HG03097 (cell line): ENCODE results near the gene FCF1.

Experiments
- ATAC-seq: cut with Tn5 transposase; IDR thresholded peaks from one replicate; pipeline ENCODE4 v1.9.1; 2021; ENCODE audit not compliant: unreplicated experiment, low FRiP score

Gene FCF1

GRCh38 chr14:74762917-74763802 is 50.2 kb downstream of the FCF1 start, which contains the start of gene YLPM1:
Gene YLPM1, plus strand, starts transcription at chr14:74763316. Its CDS starts 174 bp downstream, at chr14:74763490.
- peak; percentile 93 for ATAC-seq

- ATAC-seq = no peak
These were observed 51.0 kb downstream of the FCF1 start for GRCh38 chr14:74763803-74764531.

DNA sequence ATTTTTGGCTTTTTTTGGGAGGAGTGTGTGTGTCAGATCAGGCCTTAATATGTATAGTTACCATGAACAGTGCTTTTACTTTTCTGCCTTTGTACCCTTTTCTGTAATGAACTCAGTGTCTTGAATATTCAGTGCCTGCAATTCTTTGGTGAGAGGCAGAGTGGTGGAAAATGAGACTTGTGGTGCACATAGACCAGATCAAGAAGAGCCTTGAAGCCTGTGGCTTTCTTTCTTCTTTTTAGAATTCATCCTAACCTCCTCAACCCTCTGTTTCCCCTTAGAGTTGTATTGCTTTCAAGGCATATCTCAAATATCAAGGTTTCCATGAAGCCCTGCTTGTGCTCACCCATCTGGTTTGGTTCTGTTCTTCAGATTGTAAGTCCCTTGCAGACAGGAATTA is 52.8 kb downstream of the FCF1 start:
- no peak for ATAC-seq

GRCh38 chr14:74771399-74771798 is 58.5 kb downstream of the FCF1 start:
- ATAC-seq = no peak

DNA sequence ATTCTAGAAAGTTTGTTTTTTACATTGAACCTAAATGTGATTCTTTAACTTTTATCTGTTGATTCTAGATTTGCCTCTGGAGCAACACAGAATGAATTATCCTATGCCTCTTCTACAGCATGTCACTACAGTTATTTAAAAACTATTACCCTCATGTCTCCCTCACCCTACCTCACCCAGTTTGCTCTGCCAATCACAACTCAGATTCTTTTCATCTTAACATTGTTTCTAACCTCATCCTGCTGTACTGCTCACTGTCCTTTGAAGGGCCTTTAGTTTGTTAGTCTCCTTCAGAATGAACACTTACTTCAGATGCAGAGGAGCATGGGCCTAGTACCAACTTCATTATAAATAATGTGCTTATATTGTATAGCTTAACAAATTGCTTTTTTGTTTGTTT is 71.7 kb downstream of the FCF1 start:
- no peak for ATAC-seq

GRCh38 chr14:74785056-74785613 is 72.2 kb downstream of the FCF1 start:
- no peak for ATAC-seq

GRCh38 chr14:74786796-74787315 is 73.9 kb downstream of the FCF1 start:
- no peak for ATAC-seq
